ENCODE data around the gene SLX4IP. TPM values are rescaled to one million over a fixed set of nuclear protein-coding genes. Genes with fewer than 3 reads are reported as not detected.
A peak's percentile ranks its signal among the peaks of the same experiment; 100 is the strongest.

SLX4IP gene
- total RNA-seq, 2 donors from 2014 or later, result 7.0 to 8.2 TPM

- H3K36me3 ChIP-seq, result peaks cover 12 to 25% of the 10 kb centered on the region in 2 donors
- peak overlapping the region; percentile 59 to 60 for H3K27ac ChIP-seq
- H3K9me3 ChIP-seq, result no peaks in the 10 kb centered on the region
- DNase-seq (ENCODE audit: low spot score), result no peak
- no peaks in the 10 kb centered on the region for H3K27me3 ChIP-seq (replicated peaks; ENCODE audit: insufficient read depth)
- no peak overlapping the region for H3K4me3 ChIP-seq
- intact Hi-C loops (cut with DNase I), result loop anchor here (5.0 kb wide), 1 partner anchor 40 kb away; no protein-coding TSS in a partner anchor
- 40% methylated on average over 6 of the region's 6 CpGs for WGBS
- TF ChIP-seq CTCF (IDR thresholded peaks at IDR 0.05), result no peak
- TF ChIP-seq POLR2A (IDR thresholded peaks at IDR 0.05), result no peak
- TF ChIP-seq POLR2AphosphoS5 (IDR thresholded peaks at IDR 0.05), result no peak
- H3K4me1 ChIP-seq (replicated peaks), result no peaks in the 10 kb centered on the region
Measured at GRCh38 chr20:10637563-10637962, 202.5 kb downstream of the SLX4IP start.

- 82% methylated on average over 23 of the region's 23 CpGs for WGBS
- intact Hi-C loops (cut with DNase I), result loop anchor here (5.0 kb wide), 1 partner anchor 42 kb away; no protein-coding TSS in a partner anchor
- Histone ChIP-seq H3K4me1 (replicated peaks) (no peaks in the 10 kb centered on the region), H3K36me3 (peaks cover 12 to 37% of the 10 kb centered on the region in 2 donors), H3K4me3 (no peak overlapping the region), H3K9me3 (no peaks in the 10 kb centered on the region), H3K27ac (peak overlapping the region; percentile 54 to 59), H3K27me3 (replicated peaks; ENCODE audit: insufficient read depth) (no peaks in the 10 kb centered on the region)
- TF ChIP-seq POLR2A (IDR thresholded peaks at IDR 0.05) (no peak), CTCF (IDR thresholded peaks at IDR 0.05) (no peak), POLR2AphosphoS5 (IDR thresholded peaks at IDR 0.05) (no peak)
- no peak for DNase-seq (ENCODE audit: low spot score)
Measured at GRCh38 chr20:10639077-10639736, 204.1 kb downstream of the SLX4IP start.

GRCh38 chr20:10639737-10640556, 204.8 kb downstream of the SLX4IP start:
- peaks cover 12 to 44% of the 10 kb centered on the region in 2 donors for H3K36me3 ChIP-seq
- 62% methylated on average over 18 of the region's 18 CpGs for WGBS
- no peak for TF ChIP-seq POLR2AphosphoS5 (IDR thresholded peaks at IDR 0.05)
- TF ChIP-seq POLR2A (IDR thresholded peaks at IDR 0.05), result no peak
- TF ChIP-seq CTCF (IDR thresholded peaks at IDR 0.05), result no peak
- H3K4me3 ChIP-seq, result no peak overlapping the region
- intact Hi-C loops (cut with DNase I), result loop anchor here (5.0 kb wide), 1 partner anchor 43 kb away; no protein-coding TSS in a partner anchor
- DNase-seq (ENCODE audit: low spot score), result no peak
- H3K27ac ChIP-seq, result peak overlapping the region; percentile 54 to 59
- no peaks in the 10 kb centered on the region for H3K4me1 ChIP-seq (replicated peaks)
- H3K27me3 ChIP-seq (replicated peaks; ENCODE audit: insufficient read depth), result no peaks in the 10 kb centered on the region
- H3K9me3 ChIP-seq, result no peaks in the 10 kb centered on the region

GRCh38 chr20:10640897-10641296, 205.8 kb downstream of the SLX4IP start:
- 87% methylated on average over 12 of the region's 12 CpGs for WGBS
- DNase-seq (ENCODE audit: low spot score), result no peak
- Histone ChIP-seq H3K36me3 (peaks cover 12 to 50% of the 10 kb centered on the region in 2 donors), H3K4me3 (no peak overlapping the region), H3K27me3 (replicated peaks; ENCODE audit: insufficient read depth) (no peaks in the 10 kb centered on the region), H3K27ac (no peak overlapping the region), H3K9me3 (no peaks in the 10 kb centered on the region), H3K4me1 (replicated peaks) (no peaks in the 10 kb centered on the region)
- TF ChIP-seq POLR2AphosphoS5 (IDR thresholded peaks at IDR 0.05) (no peak), CTCF (IDR thresholded peaks at IDR 0.05) (no peak), POLR2A (IDR thresholded peaks at IDR 0.05) (no peak)
- intact Hi-C loops (cut with DNase I), result no loop called here

Data from prostate gland (tissue), 2 donors.